ENCODE data around the gene SOX5.
"Not testable (repeated sequence)": the region's sequence is repeated elsewhere in the genome, so short reads cannot be mapped to it uniquely, and the experiment has no call there.

SOX5 gene

GRCh38 chr12:23504043-23504442, 445.4 kb downstream of the SOX5 start:
- Histone ChIP-seq H3K36me3 (ENCODE audit: control insufficient read depth in 1 of 2, insufficient read depth in 2 of 2, low read length in 2 of 2) (no peaks in the 10 kb centered on the region), H3K4me3 (ENCODE audit: low read depth in 1 of 2, low read length in 2 of 2) (no peak overlapping the region), H3K9me3 (ENCODE audit: control insufficient read depth in 1 of 2, low read length in 2 of 2) (peaks cover 0 to 4% of the 10 kb centered on the region in 2 donors), H3K27ac (ENCODE audit: low read depth, low read length) (no peak overlapping the region), H3K27me3 (ENCODE audit: control insufficient read depth in 1 of 2, insufficient read depth in 2 of 2, low read length in 2 of 2) (no peaks in the 10 kb centered on the region), H3K4me1 (ENCODE audit: control insufficient read depth in 1 of 2, insufficient read depth in 2 of 2, low read length in 2 of 2) (no peaks in the 10 kb centered on the region), H3K9ac (ENCODE audit: low read depth in 1 of 2, low read length in 2 of 2) (no peak overlapping the region)

GRCh38 chr12:23503544-23503943, 445.9 kb downstream of the SOX5 start:
- peaks cover 0 to 4% of the 10 kb centered on the region in 2 donors for H3K9me3 ChIP-seq (ENCODE audit: control insufficient read depth in 1 of 2, low read length in 2 of 2)
- no peaks in the 10 kb centered on the region for H3K4me1 ChIP-seq (ENCODE audit: control insufficient read depth in 1 of 2, insufficient read depth in 2 of 2, low read length in 2 of 2)
- H3K9ac ChIP-seq (ENCODE audit: low read depth in 1 of 2, low read length in 2 of 2), result no peak overlapping the region
- H3K4me3 ChIP-seq (ENCODE audit: low read depth in 1 of 2, low read length in 2 of 2), result no peak overlapping the region
- H3K27ac ChIP-seq (ENCODE audit: low read depth, low read length), result no peak overlapping the region
- no peaks in the 10 kb centered on the region for H3K36me3 ChIP-seq (ENCODE audit: control insufficient read depth in 1 of 2, insufficient read depth in 2 of 2, low read length in 2 of 2)
- H3K27me3 ChIP-seq (ENCODE audit: control insufficient read depth in 1 of 2, insufficient read depth in 2 of 2, low read length in 2 of 2), result no peaks in the 10 kb centered on the region

GRCh38 chr12:23502259-23502658, 447.2 kb downstream of the SOX5 start:
- Histone ChIP-seq H3K36me3 (ENCODE audit: control insufficient read depth in 1 of 2, insufficient read depth in 2 of 2, low read length in 2 of 2) (no peaks in the 10 kb centered on the region), H3K9ac (ENCODE audit: low read depth in 1 of 2, low read length in 2 of 2) (no peak overlapping the region), H3K4me3 (ENCODE audit: low read depth in 1 of 2, low read length in 2 of 2) (no peak overlapping the region)

GRCh38 chr12:23495472-23495871, 454.0 kb downstream of the SOX5 start:
- no peaks in the 10 kb centered on the region for H3K9me3 ChIP-seq (ENCODE audit: control insufficient read depth in 1 of 2, low read length in 2 of 2)
- H3K27ac ChIP-seq (ENCODE audit: low read depth, low read length), result no peak overlapping the region
- no peaks in the 10 kb centered on the region for H3K4me1 ChIP-seq (ENCODE audit: control insufficient read depth in 1 of 2, insufficient read depth in 2 of 2, low read length in 2 of 2)

More at GRCh38 chr12:23502259-23502658, 447.2 kb downstream of the SOX5 start:
- peaks cover 0 to 4% of the 10 kb centered on the region in 2 donors for H3K9me3 ChIP-seq (ENCODE audit: control insufficient read depth in 1 of 2, low read length in 2 of 2)
- H3K27me3 ChIP-seq (ENCODE audit: control insufficient read depth in 1 of 2, insufficient read depth in 2 of 2, low read length in 2 of 2), result no peaks in the 10 kb centered on the region
- no peaks in the 10 kb centered on the region for H3K4me1 ChIP-seq (ENCODE audit: control insufficient read depth in 1 of 2, insufficient read depth in 2 of 2, low read length in 2 of 2)
- no peak overlapping the region for H3K27ac ChIP-seq (ENCODE audit: low read depth, low read length)

GRCh38 chr12:23493672-23494071, 455.8 kb downstream of the SOX5 start:
- no peak overlapping the region for H3K9ac ChIP-seq (ENCODE audit: low read depth in 1 of 2, low read length in 2 of 2)
- no peaks in the 10 kb centered on the region for H3K9me3 ChIP-seq (ENCODE audit: control insufficient read depth in 1 of 2, low read length in 2 of 2)
- H3K4me1 ChIP-seq (ENCODE audit: control insufficient read depth in 1 of 2, insufficient read depth in 2 of 2, low read length in 2 of 2), result no peaks in the 10 kb centered on the region
- no peaks in the 10 kb centered on the region for H3K27me3 ChIP-seq (ENCODE audit: control insufficient read depth in 1 of 2, insufficient read depth in 2 of 2, low read length in 2 of 2)
- no peaks in the 10 kb centered on the region for H3K36me3 ChIP-seq (ENCODE audit: control insufficient read depth in 1 of 2, insufficient read depth in 2 of 2, low read length in 2 of 2)
- no peak overlapping the region for H3K4me3 ChIP-seq (ENCODE audit: low read depth in 1 of 2, low read length in 2 of 2)
- H3K27ac ChIP-seq (ENCODE audit: low read depth, low read length), result no peak overlapping the region

More at GRCh38 chr12:23495472-23495871, 454.0 kb downstream of the SOX5 start:
- Histone ChIP-seq H3K4me3 (ENCODE audit: low read depth in 1 of 2, low read length in 2 of 2) (no peak overlapping the region), H3K36me3 (ENCODE audit: control insufficient read depth in 1 of 2, insufficient read depth in 2 of 2, low read length in 2 of 2) (no peaks in the 10 kb centered on the region), H3K27me3 (ENCODE audit: control insufficient read depth in 1 of 2, insufficient read depth in 2 of 2, low read length in 2 of 2) (no peaks in the 10 kb centered on the region), H3K9ac (ENCODE audit: low read depth in 1 of 2, low read length in 2 of 2) (no peak overlapping the region)

GRCh38 chr12:23491029-23491428, 458.4 kb downstream of the SOX5 start:
- not testable (repeated sequence) for H3K36me3 ChIP-seq (ENCODE audit: control insufficient read depth in 1 of 2, insufficient read depth in 2 of 2, low read length in 2 of 2); H3K9ac ChIP-seq (ENCODE audit: low read depth in 1 of 2, low read length in 2 of 2); H3K4me1 ChIP-seq (ENCODE audit: control insufficient read depth in 1 of 2, insufficient read depth in 2 of 2, low read length in 2 of 2); H3K27ac ChIP-seq (ENCODE audit: low read depth, low read length); H3K9me3 ChIP-seq (ENCODE audit: control insufficient read depth in 1 of 2, low read length in 2 of 2); H3K27me3 ChIP-seq (ENCODE audit: control insufficient read depth in 1 of 2, insufficient read depth in 2 of 2, low read length in 2 of 2); H3K4me3 ChIP-seq (ENCODE audit: low read depth in 1 of 2, low read length in 2 of 2)

- H3K9ac ChIP-seq (ENCODE audit: low read depth in 1 of 2, low read length in 2 of 2), result no peak overlapping the region
- H3K36me3 ChIP-seq (ENCODE audit: control insufficient read depth in 1 of 2, insufficient read depth in 2 of 2, low read length in 2 of 2), result no peaks in the 10 kb centered on the region
- no peak overlapping the region for H3K27ac ChIP-seq (ENCODE audit: low read depth, low read length)
- H3K4me1 ChIP-seq (ENCODE audit: control insufficient read depth in 1 of 2, insufficient read depth in 2 of 2, low read length in 2 of 2), result no peaks in the 10 kb centered on the region
- no peak overlapping the region for H3K4me3 ChIP-seq (ENCODE audit: low read depth in 1 of 2, low read length in 2 of 2)
- no peaks in the 10 kb centered on the region for H3K27me3 ChIP-seq (ENCODE audit: control insufficient read depth in 1 of 2, insufficient read depth in 2 of 2, low read length in 2 of 2)
- H3K9me3 ChIP-seq (ENCODE audit: control insufficient read depth in 1 of 2, low read length in 2 of 2), result no peaks in the 10 kb centered on the region
Observed at GRCh38 chr12:23488130-23488529, 461.3 kb downstream of the SOX5 start.

- Histone ChIP-seq H3K27me3 (ENCODE audit: control insufficient read depth in 1 of 2, insufficient read depth in 2 of 2, low read length in 2 of 2) (no peaks in the 10 kb centered on the region), H3K4me3 (ENCODE audit: low read depth in 1 of 2, low read length in 2 of 2) (no peak overlapping the region), H3K4me1 (ENCODE audit: control insufficient read depth in 1 of 2, insufficient read depth in 2 of 2, low read length in 2 of 2) (no peaks in the 10 kb centered on the region), H3K9ac (ENCODE audit: low read depth in 1 of 2, low read length in 2 of 2) (no peak overlapping the region), H3K36me3 (ENCODE audit: control insufficient read depth in 1 of 2, insufficient read depth in 2 of 2, low read length in 2 of 2) (no peaks in the 10 kb centered on the region), H3K9me3 (ENCODE audit: control insufficient read depth in 1 of 2, low read length in 2 of 2) (peaks cover 0 to 2% of the 10 kb centered on the region in 2 donors), H3K27ac (ENCODE audit: low read depth, low read length) (no peak overlapping the region)
Observed at GRCh38 chr12:23484238-23484637, 465.2 kb downstream of the SOX5 start.

DNA sequence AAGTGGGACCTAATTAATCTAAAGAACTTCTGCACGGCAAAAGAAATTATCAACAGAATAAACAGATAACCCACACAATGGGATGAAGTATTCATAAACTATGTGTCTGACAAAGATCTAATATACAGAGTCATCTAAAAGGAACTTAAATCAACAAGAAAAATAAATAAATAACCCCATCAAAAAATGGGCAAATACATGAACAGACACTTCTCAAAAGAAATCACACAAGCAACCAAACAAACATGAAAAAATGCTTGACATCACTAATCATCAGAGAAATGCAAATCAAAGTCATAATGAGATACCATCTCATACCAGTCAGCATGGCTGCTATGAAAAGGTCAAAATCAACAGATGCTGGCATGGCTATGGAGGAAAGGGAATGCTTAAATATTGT, 466.9 kb downstream of the SOX5 start:
- H3K27ac ChIP-seq (ENCODE audit: low read depth, low read length), result no peak overlapping the region
- peaks cover 0 to 3% of the 10 kb centered on the region in 2 donors for H3K9me3 ChIP-seq (ENCODE audit: control insufficient read depth in 1 of 2, low read length in 2 of 2)
- H3K4me3 ChIP-seq (ENCODE audit: low read depth in 1 of 2, low read length in 2 of 2), result no peak overlapping the region
- H3K4me1 ChIP-seq (ENCODE audit: control insufficient read depth in 1 of 2, insufficient read depth in 2 of 2, low read length in 2 of 2), result no peaks in the 10 kb centered on the region
- H3K36me3 ChIP-seq (ENCODE audit: control insufficient read depth in 1 of 2, insufficient read depth in 2 of 2, low read length in 2 of 2), result no peaks in the 10 kb centered on the region
- no peaks in the 10 kb centered on the region for H3K27me3 ChIP-seq (ENCODE audit: control insufficient read depth in 1 of 2, insufficient read depth in 2 of 2, low read length in 2 of 2)
- H3K9ac ChIP-seq (ENCODE audit: low read depth in 1 of 2, low read length in 2 of 2), result no peak overlapping the region
